HepG2 (cell line): Measurements from ENCODE around the gene RBM25. TPM values are rescaled to one million over a fixed set of nuclear protein-coding genes. Genes with fewer than 3 reads are reported as not detected.

Experiments used
- ELK4 ChIP-seq: sonication (generic); formaldehyde crosslinking; IDR thresholded peaks from 2 replicates; pipeline ENCODE4 v1.9.0; 2021; ENCODE audit warnings: missing genetic modification reagents, borderline replicate concordance
- FUBP1 ChIP-seq: sonication (generic); formaldehyde crosslinking; IDR thresholded peaks from 2 replicates; pipeline ENCODE4 v1.5.1; 2020; ENCODE audit warnings: missing genetic modification reagents, mild to moderate bottlenecking, borderline replicate concordance
- GABPB1 ChIP-seq: IDR thresholded peaks from 2 replicates; pipeline ENCODE4 v1.6.1; 2016; ENCODE audit warnings: mild to moderate bottlenecking, missing genetic modification reagents, moderate library complexity, missing compliant biosample characterization
- GFI1 ChIP-seq: sonication (generic); formaldehyde crosslinking; IDR thresholded peaks from 2 replicates; pipeline ENCODE4 v1.5.0; 2020; ENCODE audit warnings: missing genetic modification reagents, mild to moderate bottlenecking, borderline replicate concordance
- HDAC1 ChIP-seq: sonication (generic); formaldehyde crosslinking; IDR thresholded peaks from 2 replicates; pipeline ENCODE4 v1.5.1; 2020; ENCODE audit warnings: mild to moderate bottlenecking, missing genetic modification reagents
- HINFP ChIP-seq: sonication (generic); formaldehyde crosslinking; IDR thresholded peaks from 2 replicates; pipeline ENCODE4 v1.4.0; 2020; ENCODE audit warnings: low read depth, mild to moderate bottlenecking, missing genetic modification reagents
- NFE2 ChIP-seq: sonication (generic); formaldehyde crosslinking; IDR thresholded peaks from 2 replicates; pipeline ENCODE4 v1.4.0; 2020; ENCODE audit warnings: missing genetic modification reagents
- SP4 ChIP-seq: sonication (generic); formaldehyde crosslinking; IDR thresholded peaks from 2 replicates; pipeline ENCODE4 v1.8.1; 2023; ENCODE audit warnings: mild to moderate bottlenecking, missing genetic modification reagents
- STAG1 ChIP-seq: sonication (generic); formaldehyde crosslinking; IDR thresholded peaks from 2 replicates; pipeline ENCODE4 v1.4.0; 2020; ENCODE audit warnings: missing genetic modification reagents
- TCF7L2 ChIP-seq: IDR thresholded peaks from 2 replicates; pipeline ENCODE4 v1.6.1; 2011; ENCODE audit warnings: mild to moderate bottlenecking, low read depth, low read length, moderate library complexity
- THAP9 ChIP-seq: sonication (generic); formaldehyde crosslinking; IDR thresholded peaks from 2 replicates; pipeline ENCODE4; 2020; ENCODE audit warnings: missing genetic modification reagents, mild to moderate bottlenecking, borderline replicate concordance
- TSC22D2 ChIP-seq: sonication (generic); formaldehyde crosslinking; IDR thresholded peaks from 2 replicates; pipeline ENCODE4 v1.5.1; 2020; ENCODE audit warnings: missing genetic modification reagents, mild to moderate bottlenecking, borderline replicate concordance
- U2AF2 ChIP-seq: fragments of 200-400 bp; formaldehyde crosslinking; IDR thresholded peaks from 2 replicates; pipeline ENCODE4 v1.6.1; 2017; ENCODE audit warnings: low read depth, mild to moderate bottlenecking, low read length
- ZBTB7B ChIP-seq: sonication (generic); formaldehyde crosslinking; IDR thresholded peaks from 2 replicates; pipeline ENCODE4 v1.4.0; 2020; ENCODE audit warnings: missing genetic modification reagents
- ZC3H4 ChIP-seq: sonication (generic); formaldehyde crosslinking; IDR thresholded peaks from 2 replicates; pipeline ENCODE4 v1.4.0; 2020; ENCODE audit warnings: missing genetic modification reagents, borderline replicate concordance
- ZGPAT ChIP-seq: IDR thresholded peaks from 2 replicates; pipeline ENCODE4 v1.6.1; 2016; ENCODE audit warnings: mild to moderate bottlenecking
- ZNF564 ChIP-seq: sonication (generic); formaldehyde crosslinking; IDR thresholded peaks from 2 replicates; pipeline ENCODE4 v1.8.1; 2023; ENCODE audit warnings: mild to moderate bottlenecking, missing genetic modification reagents
- ZSCAN5A ChIP-seq: sonication (generic); formaldehyde crosslinking; IDR thresholded peaks from 2 replicates; pipeline ENCODE4 v1.8.0; 2022; ENCODE audit warnings: mild to moderate bottlenecking, missing genetic modification reagents, borderline replicate concordance
- polyA plus RNA-seq, 8 experiments: library from polyadenylated mRNA; depleted of rRNA in 3 of 8; stranded (reverse) in 7 of 8; unstranded in 1 of 8; fragments of >200 nt; fragmentation: Illumina TruSeq in 4 of 8; extraction: Trizol in 4 of 8; gene quantifications; 2 replicates each; pipeline versions ENCODE4 v1.2.1 to v1.2.3, GENCODE V29; 2011 to 2016; ENCODE audit warnings: low read depth in 4 of 8, missing spikeins in 1 of 8, mixed read lengths in 1 of 8; ENCODE audit not compliant: insufficient read depth in 1 of 8
- total RNA-seq, 5 experiments: library from RNA; depleted of rRNA; stranded (reverse); fragments of >200 nt; fragmentation: Illumina TruSeq; extraction: Trizol; gene quantifications; 2 replicates each; pipeline ENCODE4 v1.2.3, GENCODE V29; 2016; ENCODE audit warnings: low read depth in 1 of 5

RBM25 gene
- total and polyA plus RNA-seq, 2 of the 13 experiments (the other 11 are each of a cell fraction or from before 2014, with no cell fraction given): 34.1 to 65.9 TPM

GRCh38 chr14:73026845-73027542 lies 31.3 kb upstream of the RBM25 start, which contains the start of gene ZFYVE1 (continued):
- no peak for TF ChIP-seq FUBP1 (CRISPR knock-in tag)
- TF ChIP-seq ZSCAN5A: no peak
- peak; percentile 68 for TF ChIP-seq HINFP (CRISPR knock-in tag)
- no peak for TF ChIP-seq ZBTB7B
- peak; percentile 90 for TF ChIP-seq SP4 (CRISPR knock-in tag)
- TF ChIP-seq THAP9 (CRISPR knock-in tag): 0 out of 2 replicates have a peak, but pooled peaks have one; percentile 22
- no peak for TF ChIP-seq NFE2 (CRISPR knock-in tag)
- no peak for TF ChIP-seq TSC22D2 (CRISPR knock-in tag)
- no peak for TF ChIP-seq ZC3H4 (CRISPR knock-in tag)
- no peak for TF ChIP-seq STAG1
- TF ChIP-seq GABPB1: peak; percentile 94
- TF ChIP-seq ZGPAT: peak; percentile 71
- TF ChIP-seq ZNF564 (CRISPR knock-in tag): no peak
- TF ChIP-seq TCF7L2: no peak
- TF ChIP-seq GFI1 (CRISPR knock-in tag): no peak
- TF ChIP-seq ELK4: no peak
- peak; percentile 95 for TF ChIP-seq HDAC1 (CRISPR knock-in tag)
- no peak for TF ChIP-seq U2AF2
